SW480 (cell line): ENCODE data around the gene DNAH11.

Experiments used
- DNase-seq: peaks from one replicate; pipeline ENCODE4 v3.0.0-alpha.2; 2016; ENCODE audit warnings: low spot score

Gene DNAH11

GRCh38 chr7:21934808-21935207 is 392.0 kb downstream of the DNAH11 start:
- no peak for DNase-seq

GRCh38 chr7:21938463-21938862 is 395.6 kb downstream of the DNAH11 start:
- DNase-seq, result no peak

- DNase-seq, result no peak
Observed at GRCh38 chr7:21939136-21939857, 396.5 kb downstream of the DNAH11 start.

- DNase-seq, result no peak
Observed at GRCh38 chr7:21939858-21940372, 397.1 kb downstream of the DNAH11 start.

- no peak for DNase-seq
Observed at GRCh38 chr7:21941611-21942141, 398.8 kb downstream of the DNAH11 start.

- no peak for DNase-seq
Observed at GRCh38 chr7:21942955-21943354, 400.1 kb downstream of the DNAH11 start.

- no peak for DNase-seq
Observed at GRCh38 chr7:21943436-21943835, 400.6 kb downstream of the DNAH11 start.

GRCh38 chr7:21944616-21945453 is 402.0 kb downstream of the DNAH11 start:
- peak; percentile 91 for DNase-seq

GRCh38 chr7:21945454-21946221 is 402.8 kb downstream of the DNAH11 start, which contains the start of gene CDCA7L:
TSS of gene CDCA7L (minus strand) at chr7:21945899. CDS start at chr7:21945804, 95 bp downstream.
- DNase-seq, result peak; percentile 93

GRCh38 chr7:21946222-21946709 is 403.4 kb downstream of the DNAH11 start:
- no peak for DNase-seq

- DNase-seq, result no peak
Observed at GRCh38 chr7:21947056-21947455, 404.2 kb downstream of the DNAH11 start.

- no peak for DNase-seq
Observed at GRCh38 chr7:21947946-21948345, 405.1 kb downstream of the DNAH11 start.

GRCh38 chr7:21948364-21948763 is 405.5 kb downstream of the DNAH11 start:
- no peak for DNase-seq

GRCh38 chr7:21948887-21949540 is 406.2 kb downstream of the DNAH11 start:
- DNase-seq, result no peak
